NCI-H226 (cell line): Measurements from ENCODE around the gene TLR1.
"Not testable (repeated sequence)": the region's sequence is repeated elsewhere in the genome, so short reads cannot be mapped to it uniquely, and the experiment has no call there.

Experiments
- DNase-seq: peaks from one replicate; pipeline ENCODE4 v3.0.0-alpha.2; 2015

The TLR1 gene

GRCh38 chr4:38774181-38774955 lies 30.2 kb downstream of the TLR1 start:
- no peak for DNase-seq

GRCh38 chr4:38770281-38770680 lies 34.3 kb downstream of the TLR1 start:
- not testable (repeated sequence) for DNase-seq

- no peak for DNase-seq
These were observed 34.7 kb downstream of the TLR1 start for GRCh38 chr4:38769857-38770256.

DNA sequence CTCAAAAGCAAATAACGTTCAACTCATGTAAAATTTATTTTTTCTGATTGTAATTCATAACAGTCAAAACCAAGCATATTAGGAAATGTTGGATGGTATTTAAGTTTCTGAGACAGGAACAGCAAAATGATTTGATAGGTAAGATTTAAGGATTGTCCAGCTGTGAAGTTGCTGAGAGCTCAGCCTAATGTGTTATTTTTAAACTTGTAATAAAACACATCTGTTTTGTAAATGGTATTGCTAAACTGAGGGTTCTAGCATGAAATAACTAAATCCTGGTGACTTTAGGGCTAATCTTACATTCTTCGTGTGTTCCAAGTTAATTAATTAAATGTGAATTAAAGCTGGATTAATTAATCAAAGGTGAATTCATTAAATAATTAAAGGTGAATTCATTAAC lies 35.1 kb downstream of the TLR1 start:
- DNase-seq: no peak

DNA sequence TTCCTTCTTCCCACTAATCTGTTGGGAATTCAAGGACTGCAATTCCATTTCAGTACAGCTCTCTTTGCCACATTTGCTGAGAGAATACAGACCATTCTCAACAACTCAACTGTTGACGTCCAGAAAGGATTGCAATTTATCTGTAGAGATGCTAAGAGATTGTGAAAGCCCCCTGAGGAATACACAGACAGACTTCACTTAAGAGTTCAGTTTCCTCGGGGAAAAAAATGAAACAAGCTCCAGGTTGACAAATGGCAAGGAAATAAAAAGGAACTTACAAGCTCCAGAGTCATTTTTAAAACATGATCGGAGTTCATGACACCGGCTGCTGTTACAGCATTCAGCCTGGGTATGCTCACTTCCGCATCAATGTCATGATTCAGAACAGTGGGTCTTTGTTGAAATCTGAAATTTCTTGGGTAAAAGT lies 35.6 kb downstream of the TLR1 start:
- DNase-seq: no peak

DNA sequence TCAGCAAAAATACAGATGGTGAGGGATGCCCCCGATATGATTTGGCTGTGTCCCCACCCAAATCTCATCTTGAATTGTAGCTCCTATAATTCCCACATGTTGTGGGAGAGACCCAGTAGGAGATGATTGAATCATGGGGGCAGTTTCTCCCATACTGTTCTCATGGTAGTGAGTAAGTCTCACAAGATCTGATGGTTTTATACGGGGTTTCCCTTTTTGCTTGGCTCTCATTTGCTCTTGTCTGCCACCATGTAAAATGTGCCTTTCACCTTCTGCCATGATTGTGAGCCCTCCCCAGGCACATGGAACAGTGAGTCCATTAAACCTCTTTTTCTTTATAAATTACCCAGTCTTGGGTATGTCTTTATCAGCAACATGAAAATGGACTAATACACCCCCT lies 37.7 kb downstream of the TLR1 start:
- not testable (repeated sequence) for DNase-seq

DNA sequence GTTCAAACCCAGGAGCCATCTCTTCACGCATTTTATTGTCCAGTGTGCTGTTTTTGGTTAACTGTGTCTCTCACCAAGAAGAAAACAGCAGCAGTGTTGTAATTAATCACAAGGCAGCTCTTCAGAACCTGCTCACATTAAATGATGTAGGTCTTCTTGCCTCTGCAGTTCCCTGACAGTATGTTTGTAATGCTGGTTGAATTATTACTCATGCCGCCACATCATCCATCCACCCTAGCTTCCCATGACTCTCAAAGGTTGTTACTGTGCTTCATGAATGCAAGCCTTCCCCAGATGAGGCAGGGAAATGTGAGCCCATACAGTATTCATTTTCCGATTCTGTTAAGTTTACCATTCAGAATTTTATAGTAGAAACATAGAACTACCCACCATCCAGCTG lies 39.2 kb downstream of the TLR1 start:
- no peak for DNase-seq

- DNase-seq: no peak
These were observed 40.3 kb downstream of the TLR1 start for GRCh38 chr4:38764277-38764676.

GRCh38 chr4:38762560-38762959 lies 42.0 kb downstream of the TLR1 start:
- DNase-seq: no peak

- no peak for DNase-seq
These were observed 44.8 kb downstream of the TLR1 start for GRCh38 chr4:38759790-38760122.

DNA sequence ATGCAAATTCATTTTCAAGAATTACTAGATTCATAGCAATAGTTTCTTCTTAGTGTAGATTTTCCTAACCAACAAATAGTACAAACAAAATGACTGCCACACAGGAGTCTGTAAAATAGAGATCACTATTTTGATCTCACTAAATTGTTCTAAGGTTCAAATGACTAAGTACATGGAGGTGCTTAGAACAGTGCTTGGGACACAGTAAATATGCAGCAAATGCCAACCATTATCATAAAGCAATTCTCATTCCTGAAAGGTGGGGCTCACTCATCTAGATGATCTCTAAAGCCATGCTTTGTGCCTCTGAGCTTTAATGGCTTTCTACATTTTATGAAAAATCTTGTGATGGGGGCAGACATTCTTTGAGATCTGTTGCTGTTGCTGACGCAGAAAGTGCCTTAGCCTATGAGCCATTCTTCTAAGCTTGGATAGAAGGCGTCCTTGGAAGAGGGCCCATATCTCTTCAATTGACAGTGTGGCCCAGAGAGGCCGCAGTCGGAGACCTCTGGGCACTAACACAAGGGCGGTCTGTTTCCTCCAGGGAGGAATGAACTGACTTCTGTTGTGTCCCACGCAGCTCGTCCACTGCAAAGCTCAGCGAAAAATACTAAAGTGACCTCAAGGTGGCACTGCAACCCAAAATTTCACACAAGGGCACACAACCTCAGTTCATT lies 45.3 kb downstream of the TLR1 start:
- peak; percentile 14 for DNase-seq

DNA sequence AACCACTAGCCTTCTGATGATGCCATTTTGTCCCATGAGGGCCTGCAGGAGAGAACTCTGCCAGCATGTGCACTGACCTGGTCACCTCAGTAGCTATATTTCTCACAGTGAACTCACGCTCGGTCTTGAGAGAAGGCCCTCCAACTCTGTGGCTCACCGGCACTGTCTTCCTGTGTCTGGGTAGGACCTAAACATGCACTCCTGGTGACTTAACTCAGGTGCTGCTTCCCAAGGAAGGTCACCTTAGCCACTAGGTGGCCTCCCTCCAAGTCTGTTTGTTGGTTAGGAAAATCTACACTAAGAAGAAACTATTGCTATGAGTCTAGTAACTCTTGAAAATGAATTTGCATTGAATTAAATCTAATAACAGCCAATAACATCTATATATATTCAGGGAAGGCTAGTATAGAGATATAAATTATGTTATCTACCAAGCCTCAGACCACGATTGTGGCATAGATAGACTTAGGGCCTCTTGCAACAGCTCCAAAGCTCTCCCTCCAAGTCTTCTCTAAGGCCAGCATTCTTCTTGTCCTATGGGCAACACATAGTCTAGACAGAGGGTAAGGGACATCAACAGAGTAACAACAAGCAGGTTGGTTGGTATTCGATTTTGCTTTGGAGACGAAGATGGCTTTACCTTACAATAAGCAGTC lies 46.5 kb downstream of the TLR1 start:
- DNase-seq: no peak

DNA sequence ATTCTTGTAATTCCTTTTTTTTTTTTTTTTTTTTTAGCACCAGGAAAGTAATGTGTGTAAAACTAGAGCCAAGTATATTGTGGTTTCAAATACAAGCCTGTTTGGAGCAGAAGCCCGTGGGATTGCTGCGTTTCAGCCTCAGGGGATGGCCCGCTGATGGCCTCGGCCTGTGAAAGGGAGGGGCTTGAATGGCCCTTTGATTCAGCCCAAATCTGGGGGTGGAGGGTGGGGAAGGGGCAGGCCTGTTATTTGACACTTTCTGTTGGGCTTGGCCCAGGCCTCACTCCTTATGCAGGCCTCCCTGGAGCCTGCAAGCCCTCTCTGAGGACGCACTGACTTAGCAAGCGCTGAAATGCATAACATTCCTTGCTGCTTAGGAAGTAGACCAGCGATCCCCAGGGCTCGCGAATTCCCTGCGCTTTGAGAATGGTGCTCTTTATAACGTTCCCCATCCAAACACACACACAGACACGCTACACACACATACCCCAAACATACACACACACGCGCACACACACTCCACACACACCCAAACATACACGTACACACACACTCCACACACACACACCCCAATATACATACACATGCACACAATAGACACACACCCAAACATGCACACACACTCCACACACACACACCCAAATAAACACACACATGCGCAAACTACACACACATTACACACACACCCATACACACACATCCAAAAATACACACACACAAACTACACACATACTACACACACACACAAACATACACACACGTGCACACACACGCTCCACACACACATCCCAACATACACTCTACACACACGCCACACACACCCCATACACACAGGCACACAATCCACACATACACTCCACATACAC lies 51.4 kb downstream of the TLR1 start:
- peak; percentile 97 for DNase-seq

DNA sequence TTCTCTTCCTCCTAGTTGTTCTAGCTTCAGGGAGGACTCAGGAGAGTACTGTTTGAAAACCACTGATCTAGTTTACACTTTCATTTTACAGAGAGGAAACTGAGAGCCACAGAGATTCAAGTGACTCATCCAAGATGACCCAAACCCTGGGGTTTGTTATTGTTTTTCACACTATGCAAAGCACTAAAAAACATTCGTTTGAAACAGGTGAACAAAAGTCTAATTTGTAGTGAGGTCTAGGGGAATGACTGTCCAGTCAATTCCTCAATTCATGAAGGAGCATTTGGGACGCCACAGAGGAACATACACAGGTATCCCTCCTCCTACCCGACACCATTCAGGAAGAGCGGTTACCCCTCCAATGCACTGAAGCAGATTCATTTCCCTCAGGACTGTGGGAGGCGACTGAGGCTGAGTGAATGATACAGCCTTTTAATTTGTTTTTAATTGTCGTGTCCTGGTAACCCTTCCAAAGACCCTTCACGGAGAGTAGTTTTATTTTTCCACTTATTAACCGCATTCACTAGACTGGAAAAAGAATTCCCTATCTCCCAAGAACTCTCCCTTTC lies 52.1 kb downstream of the TLR1 start:
- DNase-seq: peak; percentile 25

DNA sequence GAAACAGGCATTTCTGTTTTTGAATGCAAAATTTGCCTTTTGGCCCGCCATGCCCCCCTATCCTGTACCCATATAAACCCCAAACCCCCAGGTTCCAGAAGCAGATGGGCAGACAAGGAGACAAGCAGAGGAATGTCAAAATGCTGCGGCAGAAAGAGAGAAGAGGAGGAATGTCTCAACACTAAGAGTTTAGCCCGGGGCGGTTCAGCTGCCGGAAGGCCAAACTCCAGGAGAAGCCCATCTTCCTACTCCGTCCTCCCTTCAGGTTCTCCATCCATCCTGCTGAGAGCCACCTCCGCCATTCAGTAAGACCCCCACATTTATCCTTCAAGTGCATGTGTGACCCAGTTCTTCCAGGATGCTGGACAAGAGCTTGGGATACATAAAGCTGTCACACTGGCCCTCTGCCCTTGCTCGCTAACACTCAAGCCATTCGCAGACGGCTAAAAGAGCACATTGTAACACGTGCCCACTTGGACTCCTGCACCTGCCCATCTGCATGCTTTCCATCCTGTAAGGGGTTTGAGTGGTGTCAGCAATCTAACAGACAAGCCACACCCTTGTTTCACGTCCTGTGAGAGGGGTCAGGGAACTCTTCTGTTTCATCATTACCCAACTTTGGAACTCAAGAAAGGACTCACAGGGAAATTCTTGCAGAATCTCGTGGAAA lies 53.1 kb downstream of the TLR1 start:
- DNase-seq: no peak

DNA sequence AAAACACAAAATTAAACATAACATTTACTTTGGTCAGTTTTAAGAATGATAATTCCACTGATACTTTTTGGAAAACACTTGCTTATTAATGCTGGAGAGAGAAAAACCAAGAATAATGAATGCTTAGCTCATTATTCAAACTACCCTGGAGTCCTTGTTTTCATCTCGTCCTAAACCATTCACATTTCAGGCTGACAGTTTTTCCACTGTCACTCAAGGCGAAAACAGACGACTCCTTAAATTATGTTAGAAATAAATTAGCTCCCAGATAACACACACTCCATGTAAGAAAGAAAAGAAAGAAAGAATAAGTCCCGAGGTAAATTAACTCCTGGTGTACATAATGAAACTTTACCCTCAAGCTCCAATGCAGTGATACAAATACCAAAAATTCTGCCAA lies 55.3 kb downstream of the TLR1 start:
- DNase-seq: no peak

DNA sequence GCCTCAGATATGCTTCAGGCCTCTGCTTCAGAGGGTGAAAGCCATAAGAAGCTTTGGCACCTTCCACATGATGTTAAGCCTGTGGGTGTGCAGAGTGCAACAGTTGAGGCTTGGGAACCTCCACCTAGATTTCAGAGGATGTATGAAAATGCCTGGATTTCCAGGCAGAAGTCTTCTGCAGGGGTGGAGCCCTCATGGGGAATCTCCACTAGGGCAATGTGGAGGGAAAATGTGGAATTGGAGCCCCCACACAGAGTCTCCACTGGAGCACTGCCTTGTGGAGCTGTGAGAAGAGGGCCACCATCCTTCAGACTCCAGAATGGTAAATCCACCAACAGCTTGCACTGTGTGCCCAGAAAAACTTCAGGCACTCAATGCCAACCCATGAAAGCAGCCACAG lies 57.0 kb downstream of the TLR1 start:
- DNase-seq: no peak
